Occipital lobe (tissue), 3 donors: ENCODE measurements around the gene FAM50A. TPM values are rescaled to one million over a fixed set of nuclear protein-coding genes. Genes with fewer than 3 reads are reported as not detected.
A peak's percentile ranks its signal among the peaks of the same experiment; 100 is the strongest.
"Not testable (repeated sequence)": the region's sequence is repeated elsewhere in the genome, so short reads cannot be mapped to it uniquely, and the experiment has no call there.

Experiments used
- DNase-seq: peaks from one replicate; lab custom pipeline; 2025; lab: John Stamatoyannopoulos, UW
- small RNA-seq: library from RNA; depleted of rRNA; stranded (forward); fragments of <200 nt; gene quantifications from one replicate; pipeline ENCODE3, GENCODE V24; 2014
- total RNA-seq: library from RNA; depleted of rRNA; stranded (reverse); fragments of >200 nt; gene quantifications from one replicate; pipeline ENCODE4 v1.2.3, GENCODE V29; 2014

Gene FAM50A
- total RNA-seq, 1 donor from 2014 or later, result 13.1 TPM

DNA sequence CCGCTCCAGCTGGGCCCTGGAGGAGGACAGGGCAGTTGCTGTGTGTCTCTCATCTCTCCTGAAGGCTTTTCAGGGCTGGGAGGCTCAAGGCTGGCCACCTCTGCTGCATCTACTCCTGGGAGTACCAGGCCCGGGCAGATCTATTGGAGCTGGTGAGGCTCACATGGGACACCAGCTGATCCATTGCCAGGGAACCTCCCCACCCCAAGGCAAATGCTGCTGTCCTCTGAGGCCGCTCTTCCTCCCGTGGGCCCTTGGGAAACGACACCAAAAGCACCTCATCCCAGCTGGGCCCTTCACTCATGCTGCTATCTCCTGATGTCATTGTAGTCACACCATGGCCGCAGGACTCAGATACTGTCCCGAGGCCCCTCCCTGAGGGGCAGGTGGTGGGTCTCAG, 38.8 kb downstream of the FAM50A start:
- no peak for DNase-seq

DNA sequence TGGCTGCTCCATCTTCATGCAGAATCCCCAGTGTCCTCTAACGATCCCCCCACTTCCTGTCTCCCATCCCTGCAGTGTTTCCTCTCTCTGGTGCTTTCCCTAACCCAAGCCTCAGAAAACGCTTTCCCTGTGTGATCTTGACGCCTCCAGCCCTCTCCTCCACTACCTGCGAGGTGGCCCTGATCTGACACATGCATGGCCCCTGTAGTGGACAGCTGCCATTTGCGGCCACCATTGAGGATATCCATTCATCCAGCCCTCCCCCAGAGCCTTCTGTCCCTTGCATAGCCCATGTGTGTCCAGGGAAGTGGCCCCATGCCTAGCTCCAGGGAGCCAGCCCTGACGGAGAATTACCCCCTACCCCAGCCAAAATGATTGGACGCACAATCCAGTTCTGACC, 39.4 kb downstream of the FAM50A start:
- no peak for DNase-seq

DNA sequence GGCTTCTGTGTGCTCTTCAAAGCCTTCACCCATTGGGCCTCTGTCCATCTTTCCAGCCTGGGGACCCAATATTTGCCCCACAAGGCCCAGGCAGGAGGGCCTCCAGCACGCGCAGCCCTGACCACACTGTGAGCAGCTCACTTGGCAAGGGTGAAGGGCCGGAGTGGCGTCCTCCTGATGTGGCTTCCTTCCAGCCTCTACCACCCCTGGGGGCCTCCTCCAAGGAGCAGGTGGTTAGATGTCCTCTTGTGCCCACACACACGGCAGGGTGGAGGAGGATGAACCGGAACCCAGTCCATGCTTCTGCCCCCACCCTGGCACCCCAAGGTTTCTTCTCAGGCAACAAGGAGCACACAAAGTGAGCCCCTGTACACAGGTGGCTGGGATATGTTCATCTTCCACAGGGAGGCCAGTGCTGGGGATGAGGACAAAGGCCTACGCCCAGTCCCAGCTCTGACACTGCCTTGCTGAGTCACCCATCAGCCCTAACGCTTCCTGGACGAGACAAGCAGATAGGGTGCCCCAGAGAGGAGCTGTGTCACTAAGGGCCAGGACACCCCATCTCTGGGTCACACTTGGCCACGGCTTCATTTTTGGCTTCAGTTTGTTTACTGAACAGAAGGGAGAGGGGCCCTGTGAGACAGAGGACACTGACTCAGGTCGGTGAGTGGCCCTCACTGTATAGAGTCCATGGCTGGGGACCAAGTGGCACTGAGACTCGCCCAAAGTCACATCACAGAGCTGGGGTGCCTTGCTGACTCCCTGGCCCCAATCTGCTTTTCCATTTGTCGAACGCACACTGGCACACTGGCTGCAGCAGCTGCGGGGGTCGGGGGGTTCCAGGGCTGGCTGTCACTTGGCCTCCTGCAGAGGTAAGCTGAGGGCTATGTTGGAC, 40.6 kb downstream of the FAM50A start:
- no peak for DNase-seq

DNA sequence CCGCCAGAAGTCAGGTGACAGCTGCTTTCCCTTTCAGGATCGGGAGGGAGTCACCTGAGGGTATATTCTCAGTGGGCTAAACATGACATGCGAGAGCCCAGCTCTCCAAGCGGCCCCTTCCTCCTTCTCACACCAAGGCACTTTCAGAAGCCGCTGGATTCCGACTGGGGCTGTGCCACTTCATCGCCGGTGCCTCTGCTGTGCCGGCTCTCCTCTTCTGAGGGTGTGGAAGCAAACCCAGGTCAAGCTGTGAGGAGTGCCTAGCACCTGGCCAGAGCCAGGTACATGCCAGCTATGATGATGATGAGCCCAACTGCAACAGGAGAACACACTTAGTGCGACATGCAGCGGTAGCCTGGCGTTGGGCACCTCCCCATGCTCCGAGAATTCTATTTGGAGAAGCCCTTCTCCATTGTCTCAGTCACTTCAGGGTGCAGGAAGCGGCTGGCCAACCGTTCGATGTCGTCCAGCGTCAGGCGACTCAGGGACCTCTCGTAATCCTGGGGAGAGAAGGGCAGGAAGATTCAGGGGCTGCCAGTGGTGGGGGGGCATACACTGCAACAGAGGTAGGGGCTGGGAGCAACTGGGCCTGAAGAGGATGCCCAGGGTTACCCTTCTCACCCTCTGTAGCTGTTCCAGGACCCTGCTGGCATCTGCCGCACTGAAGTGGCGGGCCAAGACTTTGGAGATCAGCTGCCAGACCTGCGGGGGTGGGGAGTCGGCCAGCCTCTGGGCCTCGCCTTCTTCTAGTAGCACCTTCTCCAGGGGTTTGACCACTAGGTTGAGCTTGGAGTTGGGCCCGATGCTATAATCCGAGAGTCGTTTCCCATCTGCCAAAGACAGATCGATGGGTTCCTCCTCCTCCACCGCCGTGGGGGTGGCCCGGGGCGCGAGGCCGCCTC, 41.5 kb downstream of the FAM50A start:
- DNase-seq, result no peak

DNA sequence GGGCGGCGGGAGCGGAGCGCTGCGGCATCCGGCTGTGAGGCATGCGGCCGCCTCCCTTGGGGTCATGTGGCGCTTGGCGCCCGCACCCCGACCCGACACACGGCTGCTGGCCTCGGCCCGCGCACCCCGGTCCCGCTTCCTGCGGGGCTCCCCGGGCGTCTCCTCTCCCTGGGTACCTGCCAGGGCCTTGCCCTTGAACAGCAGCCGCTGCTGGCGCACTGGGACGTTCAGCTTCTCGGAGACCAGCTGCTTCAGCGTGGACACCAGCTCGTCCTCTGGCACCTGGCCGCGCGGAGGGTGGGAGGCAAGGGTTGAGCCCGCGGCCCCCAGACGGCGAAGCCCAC, 42.1 kb downstream of the FAM50A start:
- DNase-seq, result no peak

DNA sequence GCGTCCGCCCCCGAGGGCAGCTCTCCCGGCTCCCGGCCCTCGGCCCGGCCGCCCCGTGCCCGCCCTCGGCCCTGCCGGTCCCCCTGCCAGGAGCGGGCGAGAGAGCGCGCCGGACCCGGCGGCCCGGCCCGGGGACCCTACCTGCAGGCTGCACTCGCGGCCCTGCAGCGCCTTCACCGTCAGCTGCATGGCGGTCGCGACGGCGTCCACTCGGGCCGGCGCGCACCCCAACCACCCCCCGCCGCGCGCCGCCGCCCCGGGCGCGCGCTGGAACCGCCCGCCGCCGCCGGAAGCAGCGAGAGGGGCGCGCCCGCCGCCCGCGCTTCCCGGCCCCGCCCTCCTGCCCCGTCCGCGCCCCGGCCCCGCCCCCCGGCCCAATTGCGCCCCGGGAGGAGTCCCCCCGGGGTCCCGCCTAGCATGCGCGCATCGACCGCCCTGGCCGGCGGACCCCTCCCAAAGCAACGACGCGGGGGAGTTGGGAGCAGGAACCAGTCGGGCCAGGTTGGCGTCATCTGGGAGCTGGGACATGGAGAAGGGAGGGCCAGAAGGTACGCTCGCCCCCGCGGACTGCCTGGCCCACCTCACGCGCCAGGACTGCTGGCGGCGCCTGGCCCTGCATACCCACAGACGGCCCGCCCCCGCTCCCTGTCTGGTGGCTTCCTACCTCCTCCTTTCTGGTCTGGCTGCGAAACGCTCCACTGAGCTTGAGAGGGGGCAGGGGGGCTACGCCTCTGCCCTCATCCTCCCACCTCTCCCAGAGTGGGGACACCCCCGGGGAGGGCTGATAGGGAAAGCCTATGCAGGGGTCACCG, 42.7 kb downstream of the FAM50A start, which contains the start of gene UBL4A:
UBL4A (minus strand) TSS at position 220 of the 812 bp plus-strand sequence; CDS start at position 189, 31 bp downstream.
- no peak for DNase-seq

DNA sequence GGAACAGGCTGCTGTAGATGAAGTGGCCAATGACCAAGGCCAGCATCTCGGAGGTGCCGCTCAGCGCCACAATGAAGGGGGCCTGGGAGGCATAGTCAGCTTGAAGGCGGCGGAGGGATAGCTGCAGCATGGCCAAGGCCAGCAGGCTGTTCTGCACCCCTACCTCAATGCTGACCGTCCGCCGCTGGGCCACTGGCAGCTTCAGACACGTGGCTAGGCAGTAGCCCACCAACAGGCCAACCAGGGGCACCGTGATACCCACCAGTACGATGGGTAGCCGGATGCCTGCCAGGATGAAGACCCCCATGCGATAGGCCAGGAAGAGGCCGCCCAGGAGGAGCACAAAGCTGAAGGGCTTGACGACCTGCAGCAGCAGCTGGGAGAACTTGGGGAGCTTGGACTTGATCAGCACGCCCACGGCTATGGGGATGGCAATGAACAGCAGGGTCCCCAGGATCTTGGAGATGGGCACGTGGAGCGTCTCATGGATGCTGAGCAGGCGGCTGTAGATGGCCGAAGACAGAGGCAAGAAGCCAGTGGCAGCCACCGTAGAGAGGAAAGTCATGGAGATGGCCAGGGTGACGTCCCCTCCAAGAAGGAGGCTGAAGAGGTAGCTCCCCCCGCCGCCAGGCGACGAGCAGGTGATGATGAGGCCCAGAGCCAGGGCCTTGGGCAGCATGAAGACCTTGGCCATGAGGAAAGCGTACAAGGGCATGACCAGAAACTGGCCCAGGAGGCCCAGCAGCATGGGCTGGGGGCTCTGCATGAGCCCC, 43.8 kb downstream of the FAM50A start:
- DNase-seq, result no peak

DNA sequence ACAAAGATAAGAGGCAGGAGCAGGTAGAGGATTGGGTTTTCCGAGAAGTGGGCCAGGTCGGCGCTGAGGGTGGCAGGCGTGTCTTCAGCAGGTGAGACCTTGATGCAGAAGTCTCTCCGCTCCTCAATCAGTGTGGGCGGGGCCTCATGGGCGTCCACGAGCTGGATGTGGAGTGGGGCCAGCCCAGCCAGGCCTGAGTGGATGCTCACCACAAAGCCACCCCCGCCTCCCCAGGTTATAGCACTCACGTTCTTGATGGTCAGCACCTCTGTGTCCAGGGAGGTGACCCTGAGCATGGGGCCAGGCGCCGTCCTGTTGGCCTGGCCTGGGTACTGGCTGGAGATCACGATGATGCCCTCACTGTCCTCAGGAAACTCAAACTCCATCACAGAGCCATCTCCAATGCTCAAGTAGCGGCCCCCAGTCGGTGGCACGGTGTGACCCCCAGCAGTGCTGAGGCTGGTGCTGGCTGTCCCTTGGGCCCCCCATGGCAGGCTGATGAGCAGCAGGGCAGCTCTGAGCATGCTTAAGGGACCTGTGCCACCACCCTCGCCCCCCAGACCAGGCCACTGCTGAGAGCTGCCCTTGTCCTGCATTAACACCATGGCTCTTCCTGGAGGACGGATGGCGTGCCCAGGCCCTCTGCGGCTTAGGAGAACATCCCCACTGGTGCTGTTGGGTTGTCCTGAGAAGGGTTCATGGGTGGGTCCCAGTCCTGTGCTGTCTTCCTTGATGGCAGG, 44.6 kb downstream of the FAM50A start:
- DNase-seq, result no peak

DNA sequence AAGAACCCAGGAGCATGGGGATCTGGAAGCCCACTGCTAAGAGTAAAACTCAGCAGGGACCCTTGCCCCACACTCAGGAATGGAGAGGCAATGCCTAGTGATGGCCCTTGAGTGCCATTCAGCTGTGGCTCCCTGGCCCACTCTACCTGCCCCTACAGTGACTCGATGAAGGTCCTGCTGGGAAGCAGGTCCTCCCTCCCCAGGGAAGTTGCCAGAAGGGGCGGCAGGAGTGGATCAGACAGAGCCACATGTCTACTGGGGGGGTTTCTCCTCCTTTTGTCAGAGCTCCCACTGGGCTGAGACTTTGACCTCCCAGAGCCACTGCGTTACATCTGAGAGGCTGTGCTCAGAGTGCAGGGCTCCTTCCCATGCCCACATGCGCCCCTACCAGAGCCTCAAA, 45.2 kb downstream of the FAM50A start:
- DNase-seq, result no peak

DNA sequence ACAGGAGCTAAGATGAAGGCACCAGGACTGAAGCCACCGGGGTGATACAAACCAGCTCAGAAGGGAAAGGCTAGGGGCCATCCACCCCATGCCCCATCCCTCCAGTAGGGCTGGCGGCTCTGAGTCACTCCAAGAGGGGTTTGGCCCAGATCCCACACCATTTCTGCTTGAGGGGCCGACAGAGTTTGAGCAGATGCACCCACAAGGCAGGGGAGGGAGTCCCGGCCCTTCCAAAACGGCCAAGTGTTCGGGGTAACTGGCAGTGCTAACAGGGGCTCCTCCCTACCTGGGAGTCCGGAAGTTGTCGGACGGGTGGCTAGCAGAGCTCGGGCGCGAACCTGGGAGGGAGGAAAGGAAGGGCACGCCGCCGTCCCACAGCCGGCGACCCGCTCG, 46.1 kb downstream of the FAM50A start:
- no peak for DNase-seq

DNA sequence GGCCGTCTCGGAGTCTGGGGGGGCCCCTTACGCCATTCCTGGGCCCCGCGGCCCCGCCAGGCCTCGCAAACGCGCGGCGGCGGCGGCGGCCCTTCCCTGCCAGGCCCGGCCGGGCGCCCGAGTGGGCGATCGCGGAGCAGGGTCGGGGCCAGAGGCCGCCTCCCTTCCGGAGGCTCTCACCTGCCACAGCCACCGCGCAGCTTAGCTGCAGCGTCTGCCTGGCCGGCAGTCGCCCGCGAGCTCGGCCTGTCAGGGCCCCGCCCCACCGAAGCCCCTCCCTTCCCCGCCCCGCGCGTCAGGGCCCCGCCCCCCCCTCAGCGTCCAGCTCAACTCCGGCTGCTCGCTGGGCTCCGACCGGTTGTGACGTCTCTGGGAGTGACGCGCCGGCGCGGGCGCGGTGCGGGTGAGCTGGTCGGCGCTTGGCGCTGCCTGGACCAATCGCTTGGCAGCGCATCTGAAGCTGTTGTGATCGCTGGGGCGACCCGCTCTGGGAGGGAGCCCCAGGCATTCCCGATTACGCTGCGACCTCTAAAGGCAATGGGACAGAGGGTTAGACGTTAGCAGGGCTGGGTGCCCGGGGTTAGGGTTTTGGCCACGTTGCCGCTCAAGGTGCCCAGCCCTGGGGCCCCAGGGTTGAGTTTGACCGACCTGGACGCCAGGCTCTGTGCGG, 46.6 kb downstream of the FAM50A start, which contains the start of gene SLC10A3:
SLC10A3 (minus strand) TSS at position 216 of the 670 bp plus-strand sequence. CDS start 1,689 bp downstream, outside the sequence.
- peak; percentile 92 for DNase-seq

DNA sequence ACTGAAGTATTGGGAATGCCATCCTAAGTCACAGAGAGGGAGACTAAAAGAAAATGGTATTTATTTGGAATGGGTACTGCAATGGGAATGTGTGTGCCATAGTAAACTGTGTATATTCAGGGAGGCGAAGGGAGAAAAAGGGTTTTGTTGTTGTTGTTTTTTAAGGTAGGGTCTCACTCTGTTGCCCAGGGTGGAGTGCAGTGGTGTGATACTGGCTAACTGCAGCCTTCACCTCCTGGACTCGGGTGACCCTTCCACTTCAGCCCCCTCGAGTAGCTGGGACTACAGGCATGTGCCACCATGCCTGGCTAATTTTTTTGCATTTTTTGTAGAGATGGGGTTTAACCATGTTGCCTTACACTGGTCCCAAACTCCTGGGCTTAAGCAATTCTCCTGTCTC, 50.8 kb downstream of the FAM50A start:
- no peak for DNase-seq

DNA sequence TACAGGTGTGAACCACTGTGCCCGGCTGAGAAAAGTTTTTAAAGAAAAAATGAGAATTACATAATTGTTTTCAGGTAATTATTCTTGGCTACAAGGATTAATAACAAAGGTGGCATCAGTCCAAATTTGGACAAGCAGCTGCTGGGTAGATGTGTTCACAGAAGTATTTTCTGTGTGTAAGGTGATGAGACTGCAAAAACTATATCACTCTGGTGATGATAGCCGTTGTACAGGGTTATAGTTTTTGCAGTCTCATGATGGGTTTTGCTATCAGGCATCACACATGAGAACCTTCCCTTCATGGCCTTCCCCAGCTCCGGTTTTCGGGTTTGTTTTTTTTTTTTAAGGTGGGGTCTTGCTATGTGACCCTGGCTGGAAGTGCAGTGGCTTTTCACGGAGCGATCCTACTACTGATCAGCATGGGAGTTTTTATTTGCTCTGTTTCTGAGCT, 51.6 kb downstream of the FAM50A start:
- DNase-seq, result no peak

DNA sequence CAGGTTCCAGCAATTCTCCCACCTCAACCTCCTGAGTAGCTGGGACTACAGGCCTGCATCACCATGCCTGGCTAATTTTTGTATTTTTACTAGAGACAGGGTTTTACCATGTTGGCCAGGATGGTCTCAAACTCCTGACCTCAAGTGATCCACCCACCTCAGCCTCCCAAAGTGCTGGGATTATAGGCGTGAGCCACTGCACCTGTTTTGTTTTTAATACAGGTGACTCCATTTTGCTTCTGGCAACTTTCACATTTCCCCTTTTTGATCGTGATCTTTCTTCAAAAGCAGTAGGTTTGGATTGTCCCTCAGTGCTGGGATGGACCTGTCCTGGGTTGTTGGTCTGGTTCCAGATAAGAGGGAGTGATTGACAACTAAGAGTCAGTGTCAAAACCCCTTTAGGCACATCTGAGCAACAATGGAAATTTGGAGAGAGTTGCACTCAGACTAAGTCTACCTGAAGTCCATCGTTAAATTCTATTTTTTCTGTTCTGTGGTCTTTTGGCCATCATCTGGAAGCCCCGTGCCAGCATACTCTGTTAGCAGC, 52.7 kb downstream of the FAM50A start:
- not testable (repeated sequence) for DNase-seq

Small RNAs within 50 kb of the gene (small RNA-seq; reads per million reads assigned to genes)
- not detected for gene MIR6858
- gene RN7SL697P, result not detected
- gene SNORA70, result not detected

Other genes starting within 250 kb of the FAM50A start
- not detected for gene OPN1MW2, start 224.4 kb upstream of the FAM50A start, total RNA-seq
- not detected for gene OPN1MW3, start 186.6 kb upstream of the FAM50A start, total RNA-seq
- gene TEX28, start 149.0 kb upstream of the FAM50A start, total RNA-seq, result not detected
- gene TKTL1, start 148.3 kb upstream of the FAM50A start, total RNA-seq, result 2.5 TPM
- gene FLNA, start 69.5 kb upstream of the FAM50A start, total RNA-seq, result 73.0 TPM
- 17.2 TPM for gene EMD, start 64.8 kb upstream of the FAM50A start, total RNA-seq
- 2,213 TPM for gene RPL10, start 45.8 kb upstream of the FAM50A start, total RNA-seq
- gene DNASE1L1, start 34.9 kb upstream of the FAM50A start, total RNA-seq, result 4.4 TPM
- 10.9 TPM for gene TAFAZZIN, start 32.6 kb upstream of the FAM50A start, total RNA-seq
- 42.7 TPM for gene ATP6AP1, start 15.5 kb upstream of the FAM50A start, total RNA-seq
- gene GDI1, start 7.0 kb upstream of the FAM50A start, total RNA-seq, result 192 TPM
- 14.5 TPM for gene PLXNA3, start 14.1 kb downstream of the FAM50A start, total RNA-seq
- gene LAGE3, start 35.1 kb downstream of the FAM50A start, total RNA-seq, result 13.4 TPM
- gene UBL4A, start 42.5 kb downstream of the FAM50A start, total RNA-seq, result 33.7 TPM
- 3.4 TPM for gene SLC10A3, start 46.5 kb downstream of the FAM50A start, total RNA-seq
- gene FAM3A, start 72.1 kb downstream of the FAM50A start, total RNA-seq, result 8.1 TPM
- gene G6PD, start 102.7 kb downstream of the FAM50A start, total RNA-seq, result 17.3 TPM
- 5.5 TPM for gene IKBKG, start 103.5 kb downstream of the FAM50A start, total RNA-seq
- not detected for gene CTAG1A, start 141.0 kb downstream of the FAM50A start, total RNA-seq
- gene CTAG1B, start 175.1 kb downstream of the FAM50A start, total RNA-seq, result not detected
- gene CTAG2, start 209.4 kb downstream of the FAM50A start, total RNA-seq, result not detected